OCI-LY7 (cell line): ENCODE data around the gene CTPS2. TPM values are rescaled to one million over a fixed set of nuclear protein-coding genes. Genes with fewer than 3 reads are reported as not detected.

ENCODE experiments used
- BruUV-seq: library from RNA; stranded (reverse); fragments of 400-500 nt; replicated peaks from 2 replicates; lab custom pipeline; 2021; lab: Mats Ljungman, UMichigan
- CTCF ChIA-PET: fragments of 300-600 bp; sonication (Branson Sonifier 250); formaldehyde crosslinking; loops from one replicate; lab custom pipeline; 2022; ENCODE audit warnings: antibody characterized with exemption; ENCODE audit not compliant: unreplicated experiment; lab: Charles Lee
- POLR2A ChIA-PET: fragments of 300-600 bp; sonication (Branson Sonifier 250); formaldehyde crosslinking; loops from one replicate; lab custom pipeline; 2022; ENCODE audit warnings: antibody characterized with exemption; lab: Charles Lee
- DNase-seq: peaks from one replicate; pipeline ENCODE4 v3.0.0-alpha.2; 2015; ENCODE audit warnings: low spot score
- H2AFZ ChIP-seq: fragments of 200-600 bp; sonication (generic), shearing (Covaris generic); 2 replicates; pipeline ENCODE4 v1.6.1; 2014; ENCODE audit warnings: mild to moderate bottlenecking, antibody characterized with exemption, low read length, moderate library complexity
- H3K27ac ChIP-seq: fragments of 200-600 bp; sonication (generic); 2 replicates; pipeline ENCODE4 v1.5.1; 2014; ENCODE audit warnings: mixed run types, low read depth, mild to moderate bottlenecking, moderate library complexity, low read length, inconsistent platforms; ENCODE audit not compliant: poor library complexity, severe bottlenecking
- H3K36me3 ChIP-seq: fragments of 200-600 bp; sonication (generic); 2 replicates; pipeline ENCODE4 v1.6.1; 2014; ENCODE audit warnings: mild to moderate bottlenecking, antibody characterized with exemption, low read length, moderate library complexity, mixed read lengths; ENCODE audit not compliant: insufficient read depth
- H3K4me1 ChIP-seq: fragments of 200-600 bp; sonication (generic); 2 replicates; pipeline ENCODE4 v1.5.1; 2014; ENCODE audit warnings: mild to moderate bottlenecking, low read length; ENCODE audit not compliant: insufficient read depth, poor library complexity, severe bottlenecking
- H3K4me2 ChIP-seq: fragments of 200-600 bp; sonication (generic); 2 replicates; pipeline ENCODE4 v1.6.1; 2014; ENCODE audit warnings: mild to moderate bottlenecking, low read length
- H3K4me3 ChIP-seq: fragments of 200-600 bp; sonication (generic); 2 replicates; pipeline ENCODE4 v1.5.1; 2014; ENCODE audit warnings: mild to moderate bottlenecking, low read depth, low read length; ENCODE audit not compliant: poor library complexity, severe bottlenecking
- H3K79me2 ChIP-seq: fragments of 200-600 bp; sonication (generic); 2 replicates; pipeline ENCODE4 v1.6.1; 2016; ENCODE audit warnings: low read depth, mild to moderate bottlenecking, low read length, moderate library complexity, mixed read lengths; ENCODE audit not compliant: insufficient read depth
- H3K9me2 ChIP-seq: fragments of 200-600 bp; sonication (generic); 2 replicates; pipeline ENCODE4 v1.6.1; 2016; ENCODE audit warnings: mild to moderate bottlenecking, low read length, mixed read lengths; ENCODE audit not compliant: insufficient read depth
- H3K9me3 ChIP-seq: fragments of 200-600 bp; sonication (generic); 2 replicates; pipeline ENCODE4 v1.6.1; 2014; ENCODE audit warnings: mild to moderate bottlenecking, mixed run types, low read length, mixed read lengths
- H4K20me1 ChIP-seq: fragments of 200-600 bp; sonication (generic); 2 replicates; pipeline ENCODE4 v1.6.1; 2014; ENCODE audit warnings: mild to moderate bottlenecking, antibody characterized with exemption, low read length, moderate library complexity, mixed read lengths; ENCODE audit not compliant: insufficient read depth
- CTCF ChIP-seq: fragments of 200-600 bp; sonication (generic); conservative IDR thresholded peaks from 2 replicates; pipeline ENCODE4 v1.5.1; 2014; ENCODE audit warnings: mild to moderate bottlenecking, antibody characterized with exemption, low read length, moderate library complexity, mixed read lengths
- EZH2phosphoT487 ChIP-seq: fragments of 200-600 bp; sonication (generic); IDR thresholded peaks from 2 replicates; pipeline ENCODE4 v1.6.1; 2018; ENCODE audit warnings: low read depth, borderline replicate concordance, mild to moderate bottlenecking, mixed run types, antibody characterized with exemption, low read length, moderate library complexity, mixed read lengths
- intact Hi-C: fragments of 100-400 bp; cut with micrococcal nuclease; formaldehyde crosslinking; loops from one replicate; pipeline ENCODE4 v1.10.0; 2022; ENCODE audit not compliant: unreplicated experiment
- total RNA-seq, 2 experiments: library from RNA; depleted of rRNA in 1 of 2; stranded (reverse); fragments of >200 nt in 1 of 2; shearing (Covaris generic) in 1 of 2; gene quantifications; 2 replicates each; pipeline ENCODE4 v1.2.3, GENCODE V29; 2014 to 2022

The CTPS2 gene
- total RNA-seq, 2 experiments from 2014 or later, result 15.9 to 21.3 TPM

DNA sequence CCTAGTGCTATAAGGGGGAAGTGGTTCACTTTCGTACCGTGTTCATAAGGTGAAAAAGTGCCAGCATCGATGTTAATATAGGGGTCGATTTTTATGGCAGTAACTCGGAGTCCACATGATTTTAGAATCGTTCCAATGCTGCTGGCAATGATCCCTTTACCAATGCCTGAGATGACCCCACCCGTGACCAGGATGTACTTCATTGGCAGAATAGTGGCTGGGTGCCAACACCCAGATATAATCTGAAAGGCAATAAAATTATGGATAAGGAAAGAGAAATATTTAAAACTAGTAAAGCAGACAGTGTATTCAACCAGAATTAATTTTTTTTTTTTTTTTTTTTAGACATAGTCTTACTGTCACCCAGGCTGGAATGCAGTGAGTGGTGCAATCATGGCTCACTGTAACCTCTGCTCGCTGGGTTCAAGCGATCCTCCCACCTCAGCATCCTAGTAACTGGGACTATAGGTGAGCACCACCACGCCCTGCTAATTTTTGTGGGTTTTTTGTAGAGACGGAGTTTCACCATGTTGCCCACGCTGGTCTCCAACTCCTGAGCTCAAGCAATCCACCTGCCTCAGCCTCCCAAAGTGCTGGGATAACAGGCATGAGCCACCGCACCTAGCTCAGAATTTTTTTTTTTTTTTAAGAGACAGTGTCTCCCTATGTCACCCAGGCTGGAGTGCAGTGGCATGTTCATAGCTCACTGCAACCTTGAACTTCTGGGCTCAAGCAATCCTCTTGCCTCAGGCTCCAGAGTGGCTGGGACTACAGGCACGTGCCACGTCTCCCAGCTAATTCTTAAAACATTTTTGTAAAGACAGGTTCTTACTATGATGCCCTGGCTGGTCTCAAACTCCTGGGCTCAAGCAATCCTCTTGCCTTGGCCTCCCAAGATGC lies 9.5 kb downstream of the CTPS2 start:
- POLR2A ChIA-PET, result interaction anchor here (0.5 kb wide), 1 partner anchor 257 kb away, joined by 3 read pairs; no protein-coding TSS in a partner anchor
- CTCF ChIA-PET, result no interaction called here

DNA sequence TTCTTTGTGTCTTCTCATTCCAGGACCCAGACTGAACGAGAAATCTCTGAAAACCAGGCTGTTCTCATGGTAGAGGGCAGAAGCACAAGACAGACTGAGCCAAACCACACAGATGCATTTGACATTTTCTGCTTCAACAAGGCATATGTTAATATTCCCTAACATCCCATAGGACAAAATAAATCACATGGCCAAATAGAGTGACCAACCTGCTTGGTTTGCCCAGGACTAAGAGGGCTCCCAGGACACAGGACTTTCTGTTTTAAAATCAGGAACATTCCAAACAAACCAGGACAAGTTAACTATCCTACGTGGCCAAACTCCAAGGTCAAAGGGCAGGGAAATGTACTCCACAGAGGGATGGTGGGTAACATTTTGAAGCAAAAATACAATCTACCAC lies 11.7 kb downstream of the CTPS2 start:
- Histone ChIP-seq H3K4me1 (peaks cover 22% of the 10 kb centered on the region), H2AFZ (no peak overlapping the region), H4K20me1 (no peaks in the 10 kb centered on the region), H3K4me2 (no peak overlapping the region), H3K36me3 (peaks cover 18% of the 10 kb centered on the region), H3K27ac (no peak overlapping the region), H3K79me2 (no peaks in the 10 kb centered on the region), H3K9me3 (no peaks in the 10 kb centered on the region), H3K9me2 (no peaks in the 10 kb centered on the region), H3K4me3 (no peak overlapping the region)
- no peak for DNase-seq
- ChIA-PET CTCF (no interaction called here), POLR2A (no interaction called here)
- no peak for TF ChIP-seq EZH2phosphoT487
- no peak for TF ChIP-seq CTCF
- intact Hi-C loops, result loop anchor here (5.0 kb wide), 1 partner anchor 588 kb away; no protein-coding TSS in a partner anchor
- no TSS peak for BruUV-seq

More for the DNA sequence above, 9.5 kb downstream of the CTPS2 start:
- no peaks in the 10 kb centered on the region for H4K20me1 ChIP-seq
- no peak overlapping the region for H2AFZ ChIP-seq
- BruUV-seq, result no TSS peak
- H3K4me3 ChIP-seq, result no peak overlapping the region
- intact Hi-C loops, result loop anchor here (5.0 kb wide), 1 partner anchor 591 kb away; no protein-coding TSS in a partner anchor
- H3K36me3 ChIP-seq, result peaks cover 22% of the 10 kb centered on the region
- no peak overlapping the region for H3K4me2 ChIP-seq
- DNase-seq, result no peak
- no peak for TF ChIP-seq CTCF
- no peak for TF ChIP-seq EZH2phosphoT487
- no peaks in the 10 kb centered on the region for H3K79me2 ChIP-seq
- H3K9me3 ChIP-seq, result no peaks in the 10 kb centered on the region
- peaks cover 24% of the 10 kb centered on the region for H3K4me1 ChIP-seq
- H3K27ac ChIP-seq, result no peak overlapping the region
- H3K9me2 ChIP-seq, result no peaks in the 10 kb centered on the region
